Caco-2 (cell line): ENCODE results near the gene ERCC8. TPM values are rescaled to one million over a fixed set of nuclear protein-coding genes. Genes with fewer than 3 reads are reported as not detected.

ENCODE experiments used
- BruUV-seq: library from RNA; stranded (reverse); fragments of 400-500 nt; replicated peaks from 2 replicates; lab custom pipeline; 2021; lab: Mats Ljungman, UMichigan
- CTCF ChIA-PET: fragments of 300-600 bp; sonication (Branson Sonifier 250); formaldehyde crosslinking; loops from one replicate; lab custom pipeline; 2022; ENCODE audit warnings: antibody characterized with exemption; lab: Charles Lee
- POLR2A ChIA-PET: fragments of 300-600 bp; sonication (Branson Sonifier 250); formaldehyde crosslinking; loops from one replicate; lab custom pipeline; 2022; ENCODE audit warnings: antibody characterized with exemption; lab: Charles Lee
- DNase-seq, 2 experiments: peaks; one replicate each; pipeline versions ENCODE4 v3.0.0 to v3.0.0-alpha.2; 2020 to 2022
- H3K27me3 ChIP-seq: replicated peaks from 2 replicates; pipeline ENCODE4 v1.6.0; 2011; ENCODE audit warnings: low read length; ENCODE audit not compliant: control insufficient read depth, insufficient read depth
- H3K36me3 ChIP-seq: 2 replicates; pipeline ENCODE4 v1.5.1; 2011; ENCODE audit warnings: low read length; ENCODE audit not compliant: control insufficient read depth, insufficient read depth
- H3K4me1 ChIP-seq: fragments of 250-450 bp; sonication (Bioruptor Pico); 2 replicates; pipeline ENCODE4 v1.5.1; 2020; ENCODE audit warnings: mild to moderate bottlenecking
- H3K4me3 ChIP-seq: 2 replicates; pipeline ENCODE4 v1.5.1; 2011; ENCODE audit warnings: low read depth, mild to moderate bottlenecking, control low read depth, low read length
- H3K9me3 ChIP-seq: fragments of 250-450 bp; sonication (Bioruptor Pico); 2 replicates; pipeline ENCODE4 v1.5.1; 2020; ENCODE audit warnings: mild to moderate bottlenecking, moderate library complexity
- H3K27ac Mint-ChIP-seq: one replicate; pipeline ENCODE4 v1.8.0; 2022; ENCODE audit warnings: mixed read lengths; ENCODE audit not compliant: unreplicated experiment
- H3K27me3 Mint-ChIP-seq: one replicate; pipeline ENCODE4 v1.8.0; 2022; ENCODE audit warnings: mixed read lengths; ENCODE audit not compliant: insufficient read depth, unreplicated experiment
- H3K36me3 Mint-ChIP-seq: one replicate; pipeline ENCODE4 v1.8.0; 2022; ENCODE audit warnings: mild to moderate bottlenecking, mixed read lengths; ENCODE audit not compliant: insufficient read depth, unreplicated experiment
- H3K4me1 Mint-ChIP-seq: one replicate; pipeline ENCODE4 v1.8.0; 2022; ENCODE audit warnings: low read depth, mixed read lengths; ENCODE audit not compliant: unreplicated experiment
- H3K4me3 Mint-ChIP-seq: one replicate; pipeline ENCODE4 v1.8.0; 2022; ENCODE audit warnings: mild to moderate bottlenecking, moderate library complexity, mixed read lengths; ENCODE audit not compliant: unreplicated experiment
- H3K9me3 Mint-ChIP-seq: one replicate; pipeline ENCODE4 v1.8.0; 2022; ENCODE audit warnings: mixed read lengths; ENCODE audit not compliant: unreplicated experiment
- CTCF ChIP-seq, 2 experiments: fragments of 200-600 bp in 1 of 2; IDR thresholded peaks; 1 replicate in 1 of 2; 2 replicates in 1 of 2; pipeline versions ENCODE4 v1.5.1 to v1.8.0; 2011 to 2022; ENCODE audit warnings: antibody characterized with exemption in 1 of 2, control low read depth in 1 of 2, inconsistent platforms in 1 of 2, low read depth in 1 of 2, low read length in 1 of 2, mild to moderate bottlenecking in 1 of 2, moderate library complexity in 1 of 2; ENCODE audit not compliant: insufficient read depth in 1 of 2, severe bottlenecking in 1 of 2, unreplicated experiment in 1 of 2
- intact Hi-C: fragments of 100-400 bp; cut with micrococcal nuclease; formaldehyde crosslinking; loops from one replicate; pipeline ENCODE4 v1.10.0; 2022; ENCODE audit not compliant: unreplicated experiment
- total RNA-seq: library from RNA; stranded (reverse); gene quantifications from 2 replicates; pipeline ENCODE4 v1.2.3, GENCODE V29; 2022

ERCC8 gene
- total RNA-seq, 1 experiment from 2014 or later = 19.8 TPM

GRCh38 chr5:60888359-60889061, 56.4 kb downstream of the ERCC8 start:
- Mint-ChIP-seq H3K27me3 (no peaks in the 10 kb centered on the region), H3K27ac (no peak overlapping the region), H3K36me3 (peaks cover 10% of the 10 kb centered on the region), H3K4me3 (no peak overlapping the region), H3K9me3 (no peaks in the 10 kb centered on the region), H3K4me1 (no peaks in the 10 kb centered on the region)
- ChIA-PET CTCF (no interaction called here), POLR2A (no interaction called here)
- Histone ChIP-seq H3K4me1 (no peaks in the 10 kb centered on the region), H3K4me3 (no peak overlapping the region), H3K36me3 (no peaks in the 10 kb centered on the region; the same call in 1 of the 2 replicates), H3K27me3 (no peaks in the 10 kb centered on the region), H3K9me3 (no peaks in the 10 kb centered on the region)
- no peak for DNase-seq
- no peak for TF ChIP-seq CTCF (IDR thresholded peaks at IDR 0.05; ENCODE audit: insufficient read depth in 1 of 2, low read depth in 1 of 2, low read length in 1 of 2, severe bottlenecking in 1 of 2, unreplicated experiment in 1 of 2)
- BruUV-seq = no TSS peak
- intact Hi-C loops = no loop called here

- no peaks in the 10 kb centered on the region for H3K4me1 ChIP-seq
- Mint-ChIP-seq H3K27me3 (no peaks in the 10 kb centered on the region), H3K36me3 (peaks cover 5% of the 10 kb centered on the region), H3K9me3 (no peaks in the 10 kb centered on the region), H3K27ac (no peak overlapping the region), H3K4me3 (no peak overlapping the region), H3K4me1 (no peaks in the 10 kb centered on the region)
- intact Hi-C loops = no loop called here
- no peaks in the 10 kb centered on the region for H3K9me3 ChIP-seq
- ChIA-PET CTCF (no interaction called here), POLR2A (interaction anchor here (0.6 kb wide), 1 partner anchor 1024 kb away, joined by 3 read pairs; no protein-coding TSS in a partner anchor)
- BruUV-seq = no TSS peak
- no peaks in the 10 kb centered on the region for H3K27me3 ChIP-seq
- no peak for TF ChIP-seq CTCF (IDR thresholded peaks at IDR 0.05; ENCODE audit: insufficient read depth in 1 of 2, low read depth in 1 of 2, low read length in 1 of 2, severe bottlenecking in 1 of 2, unreplicated experiment in 1 of 2)
- no peak for DNase-seq
- no peaks in the 10 kb centered on the region; the same call in 1 of the 2 replicates for H3K36me3 ChIP-seq
- no peak overlapping the region for H3K4me3 ChIP-seq
These were observed 57.1 kb downstream of the ERCC8 start for GRCh38 chr5:60887746-60888145.

- Histone ChIP-seq H3K4me3 (no peak overlapping the region), H3K36me3 (no peaks in the 10 kb centered on the region), H3K9me3 (no peaks in the 10 kb centered on the region), H3K4me1 (no peaks in the 10 kb centered on the region), H3K27me3 (no peaks in the 10 kb centered on the region)
- Mint-ChIP-seq H3K36me3 (peaks cover 5% of the 10 kb centered on the region), H3K9me3 (no peaks in the 10 kb centered on the region), H3K4me3 (no peak overlapping the region), H3K27ac (no peak overlapping the region), H3K4me1 (no peaks in the 10 kb centered on the region), H3K27me3 (no peaks in the 10 kb centered on the region)
- no peak for TF ChIP-seq CTCF (IDR thresholded peaks at IDR 0.05; ENCODE audit: insufficient read depth in 1 of 2, low read depth in 1 of 2, low read length in 1 of 2, severe bottlenecking in 1 of 2, unreplicated experiment in 1 of 2)
- POLR2A ChIA-PET = no interaction called here
- CTCF ChIA-PET = no interaction called here
- DNase-seq = no peak
- intact Hi-C loops = no loop called here
- BruUV-seq = no TSS peak
These were observed 57.8 kb downstream of the ERCC8 start for GRCh38 chr5:60887096-60887495.
